ENCODE data around the gene KCTD20.
"Not testable (repeated sequence)": the region's sequence is repeated elsewhere in the genome, so short reads cannot be mapped to it uniquely, and the experiment has no call there.

The KCTD20 gene

DNA sequence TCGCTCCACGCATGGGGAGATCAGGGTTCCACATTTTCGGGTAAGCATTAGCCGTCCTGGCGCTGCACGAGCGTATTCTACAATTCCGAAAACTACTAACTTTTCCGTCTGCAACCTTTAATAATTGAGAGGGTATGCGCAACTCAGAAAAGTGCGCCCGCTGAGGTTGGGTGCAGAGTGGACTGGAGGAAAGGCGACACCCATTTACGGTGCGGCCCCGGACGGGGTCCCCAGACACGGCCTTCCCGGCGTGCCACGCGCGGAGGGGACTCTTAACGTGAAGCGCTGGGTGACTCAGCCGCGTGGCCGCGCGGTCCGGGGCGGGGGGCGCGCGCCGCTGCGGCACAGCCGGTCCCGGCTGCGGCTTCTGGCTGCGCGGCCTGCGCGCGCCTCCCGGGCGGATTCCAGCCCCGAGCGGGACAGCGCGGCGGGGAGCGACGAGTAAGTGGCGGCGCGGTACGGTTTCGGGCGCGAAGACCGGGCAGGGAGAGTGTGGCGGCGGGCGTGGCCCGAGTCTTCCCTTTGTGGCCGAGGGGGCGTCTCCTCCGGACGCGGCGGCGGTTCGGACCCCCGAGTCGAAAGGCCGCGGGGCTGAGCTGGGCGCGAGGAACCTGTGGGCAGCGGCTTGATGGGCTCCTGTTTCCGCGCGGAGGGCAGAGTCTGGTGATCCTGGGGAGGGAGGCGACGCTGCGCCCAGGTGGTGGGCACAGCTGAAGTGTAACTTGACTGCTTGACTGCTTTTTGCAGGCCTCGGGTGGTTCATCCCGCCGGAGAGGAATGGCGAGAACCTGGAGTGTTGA lies at the start of gene KCTD20, which contains the start of gene PXT1:
Gene KCTD20 (plus strand): TSS at position 330 of the 800 bp plus-strand sequence. CDS start 27,098 bp downstream, outside the sequence.
Gene PXT1 (minus strand): TSS at position 184 of the 800 bp plus-strand sequence. CDS start 16,772 bp downstream, outside the sequence.
- peak within 1 kb of the TSS; percentile 96 to 98 (median 97) for H3K9ac ChIP-seq (ENCODE audit: low read length in 5 of 5)
- no peaks in the 10 kb centered on the region for H3K36me3 ChIP-seq (ENCODE audit: control insufficient read depth in 5 of 5, insufficient read depth in 5 of 5, low read length in 5 of 5)
- peak within 1 kb of the TSS; percentile 93 to 98 (median 97) for H3K4me3 ChIP-seq (ENCODE audit: low read depth in 1 of 5, low read length in 5 of 5)
- no peaks in the 10 kb centered on the region for H3K9me3 ChIP-seq (ENCODE audit: control insufficient read depth in 5 of 5, low read length in 5 of 5)
- H3K4me1 ChIP-seq (ENCODE audit: control insufficient read depth in 5 of 5, insufficient read depth in 5 of 5, low read length in 5 of 5), result peaks cover 8 to 40% (median 35%) of the 10 kb centered on the region in 5 donors
- H3K27ac ChIP-seq (ENCODE audit: low read depth, low read length), result peak within 1 kb of the TSS; percentile 100
- no peaks in the 10 kb centered on the region for H3K27me3 ChIP-seq (ENCODE audit: control insufficient read depth in 5 of 5, insufficient read depth in 4 of 5, low read length in 5 of 5)

DNA sequence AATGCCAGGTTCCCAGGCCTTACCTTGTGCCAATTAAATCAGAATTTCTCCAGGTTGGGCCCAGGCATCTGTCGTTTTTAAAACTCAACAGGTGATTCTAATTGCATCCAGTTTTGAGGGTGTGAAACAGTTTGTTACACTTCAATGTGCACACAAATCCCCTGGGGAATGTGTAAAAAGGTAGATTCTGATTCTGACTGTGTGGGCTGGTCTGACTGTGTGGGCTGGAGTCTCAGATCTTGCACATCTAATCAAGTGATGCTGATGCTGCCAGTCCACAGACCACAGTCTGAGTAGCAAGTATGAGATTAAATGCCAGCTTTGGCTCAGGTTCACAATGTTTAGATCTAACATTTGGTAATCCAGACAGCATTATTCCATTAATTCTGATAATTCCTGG lies 42.8 kb upstream of the KCTD20 start:
- H3K4me1 ChIP-seq (ENCODE audit: control insufficient read depth in 5 of 5, insufficient read depth in 5 of 5, low read length in 5 of 5), result no peaks in the 10 kb centered on the region
- H3K27me3 ChIP-seq (ENCODE audit: control insufficient read depth in 5 of 5, insufficient read depth in 4 of 5, low read length in 5 of 5), result no peaks in the 10 kb centered on the region
- peaks cover 0 to 3% (median 0%) of the 10 kb centered on the region in 5 donors for H3K9me3 ChIP-seq (ENCODE audit: control insufficient read depth in 5 of 5, low read length in 5 of 5)
- no peaks in the 10 kb centered on the region for H3K36me3 ChIP-seq (ENCODE audit: control insufficient read depth in 5 of 5, insufficient read depth in 5 of 5, low read length in 5 of 5)
- H3K27ac ChIP-seq (ENCODE audit: low read depth, low read length), result no peak overlapping the region
- no peak overlapping the region for H3K4me3 ChIP-seq (ENCODE audit: low read depth in 1 of 5, low read length in 5 of 5)
- H3K9ac ChIP-seq (ENCODE audit: low read length in 5 of 5), result no peak overlapping the region

DNA sequence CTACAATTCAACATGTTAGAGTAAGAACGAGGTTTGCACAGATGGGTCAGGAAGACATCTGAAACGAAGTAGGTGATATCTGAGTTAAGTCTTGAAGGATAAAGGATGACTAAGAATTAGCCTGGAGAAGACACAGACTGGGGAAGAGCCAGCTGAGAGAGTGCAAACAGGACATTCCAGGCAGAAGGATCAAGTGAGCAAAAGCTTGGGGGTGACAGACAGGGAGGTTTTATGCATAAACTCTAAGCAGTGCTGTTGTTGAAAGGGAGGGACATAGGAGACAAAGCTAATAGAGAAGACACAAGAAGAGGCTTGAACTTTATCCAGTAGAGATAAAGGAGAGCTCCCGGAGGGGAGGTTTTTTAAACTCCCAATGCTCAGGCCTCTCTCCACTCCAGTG lies 40.3 kb upstream of the KCTD20 start:
- Histone ChIP-seq H3K4me1 (ENCODE audit: control insufficient read depth in 5 of 5, insufficient read depth in 5 of 5, low read length in 5 of 5) (no peaks in the 10 kb centered on the region), H3K27ac (ENCODE audit: low read depth, low read length) (no peak overlapping the region), H3K36me3 (ENCODE audit: control insufficient read depth in 5 of 5, insufficient read depth in 5 of 5, low read length in 5 of 5) (no peaks in the 10 kb centered on the region), H3K9ac (ENCODE audit: low read length in 5 of 5) (no peak overlapping the region), H3K4me3 (ENCODE audit: low read depth in 1 of 5, low read length in 5 of 5) (no peak overlapping the region), H3K9me3 (ENCODE audit: control insufficient read depth in 5 of 5, low read length in 5 of 5) (peaks cover 0 to 3% (median 0%) of the 10 kb centered on the region in 5 donors), H3K27me3 (ENCODE audit: control insufficient read depth in 5 of 5, insufficient read depth in 4 of 5, low read length in 5 of 5) (no peaks in the 10 kb centered on the region)

- no peak overlapping the region for H3K4me3 ChIP-seq (ENCODE audit: low read depth in 1 of 5, low read length in 5 of 5)
- no peak overlapping the region for H3K27ac ChIP-seq (ENCODE audit: low read depth, low read length)
- H3K4me1 ChIP-seq (ENCODE audit: control insufficient read depth in 5 of 5, insufficient read depth in 5 of 5, low read length in 5 of 5), result no peaks in the 10 kb centered on the region
Observed at GRCh38 chr6:36404164-36404563, 38.6 kb upstream of the KCTD20 start.

GRCh38 chr6:36409718-36410117 lies 33.1 kb upstream of the KCTD20 start:
- H3K4me3 ChIP-seq (ENCODE audit: low read depth in 1 of 5, low read length in 5 of 5); H3K36me3 ChIP-seq (ENCODE audit: control insufficient read depth in 5 of 5, insufficient read depth in 5 of 5, low read length in 5 of 5); H3K9me3 ChIP-seq (ENCODE audit: control insufficient read depth in 5 of 5, low read length in 5 of 5); H3K27me3 ChIP-seq (ENCODE audit: control insufficient read depth in 5 of 5, insufficient read depth in 4 of 5, low read length in 5 of 5); H3K4me1 ChIP-seq (ENCODE audit: control insufficient read depth in 5 of 5, insufficient read depth in 5 of 5, low read length in 5 of 5); H3K9ac ChIP-seq (ENCODE audit: low read length in 5 of 5); H3K27ac ChIP-seq (ENCODE audit: low read depth, low read length): not testable (repeated sequence)

More at GRCh38 chr6:36404164-36404563, 38.6 kb upstream of the KCTD20 start:
- H3K9ac ChIP-seq (ENCODE audit: low read length in 5 of 5), result no peak overlapping the region
- no peaks in the 10 kb centered on the region for H3K36me3 ChIP-seq (ENCODE audit: control insufficient read depth in 5 of 5, insufficient read depth in 5 of 5, low read length in 5 of 5)
- no peaks in the 10 kb centered on the region for H3K27me3 ChIP-seq (ENCODE audit: control insufficient read depth in 5 of 5, insufficient read depth in 4 of 5, low read length in 5 of 5)
- H3K9me3 ChIP-seq (ENCODE audit: control insufficient read depth in 5 of 5, low read length in 5 of 5), result no peaks in the 10 kb centered on the region

- Histone ChIP-seq H3K9ac (ENCODE audit: low read length in 5 of 5) (no peak overlapping the region), H3K9me3 (ENCODE audit: control insufficient read depth in 5 of 5, low read length in 5 of 5) (peaks cover 0 to 3% (median 0%) of the 10 kb centered on the region in 5 donors), H3K4me3 (ENCODE audit: low read depth in 1 of 5, low read length in 5 of 5) (no peak overlapping the region), H3K27me3 (ENCODE audit: control insufficient read depth in 5 of 5, insufficient read depth in 4 of 5, low read length in 5 of 5) (no peaks in the 10 kb centered on the region), H3K4me1 (ENCODE audit: control insufficient read depth in 5 of 5, insufficient read depth in 5 of 5, low read length in 5 of 5) (no peaks in the 10 kb centered on the region), H3K27ac (ENCODE audit: low read depth, low read length) (no peak overlapping the region), H3K36me3 (ENCODE audit: control insufficient read depth in 5 of 5, insufficient read depth in 5 of 5, low read length in 5 of 5) (no peaks in the 10 kb centered on the region)
Observed at GRCh38 chr6:36413489-36414480, 29.0 kb upstream of the KCTD20 start.

DNA sequence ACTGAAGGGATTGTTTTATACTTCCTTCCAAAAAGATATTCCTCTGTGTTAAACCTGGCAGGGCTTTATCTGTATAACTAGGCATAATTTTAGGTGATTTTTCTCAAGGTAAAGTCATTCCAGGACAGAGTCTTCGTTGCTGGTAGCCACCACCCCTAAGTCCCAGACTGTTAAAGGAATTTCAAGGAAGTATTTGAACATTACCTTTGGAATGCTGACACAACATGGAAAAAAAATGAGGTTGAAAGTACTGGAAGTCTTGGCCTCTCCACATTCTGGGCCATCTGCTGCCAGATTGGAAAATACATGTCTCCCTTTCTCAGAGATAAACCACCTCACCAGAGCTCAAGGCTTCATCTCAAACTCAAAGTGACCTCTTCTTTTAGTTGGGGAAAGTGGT lies 28.3 kb upstream of the KCTD20 start:
- Histone ChIP-seq H3K4me1 (ENCODE audit: control insufficient read depth in 5 of 5, insufficient read depth in 5 of 5, low read length in 5 of 5) (no peaks in the 10 kb centered on the region), H3K4me3 (ENCODE audit: low read depth in 1 of 5, low read length in 5 of 5) (no peak overlapping the region), H3K27ac (ENCODE audit: low read depth, low read length) (no peak overlapping the region), H3K36me3 (ENCODE audit: control insufficient read depth in 5 of 5, insufficient read depth in 5 of 5, low read length in 5 of 5) (no peaks in the 10 kb centered on the region), H3K27me3 (ENCODE audit: control insufficient read depth in 5 of 5, insufficient read depth in 4 of 5, low read length in 5 of 5) (no peaks in the 10 kb centered on the region), H3K9me3 (ENCODE audit: control insufficient read depth in 5 of 5, low read length in 5 of 5) (peaks cover 0 to 3% (median 0%) of the 10 kb centered on the region in 5 donors), H3K9ac (ENCODE audit: low read length in 5 of 5) (no peak overlapping the region)

DNA sequence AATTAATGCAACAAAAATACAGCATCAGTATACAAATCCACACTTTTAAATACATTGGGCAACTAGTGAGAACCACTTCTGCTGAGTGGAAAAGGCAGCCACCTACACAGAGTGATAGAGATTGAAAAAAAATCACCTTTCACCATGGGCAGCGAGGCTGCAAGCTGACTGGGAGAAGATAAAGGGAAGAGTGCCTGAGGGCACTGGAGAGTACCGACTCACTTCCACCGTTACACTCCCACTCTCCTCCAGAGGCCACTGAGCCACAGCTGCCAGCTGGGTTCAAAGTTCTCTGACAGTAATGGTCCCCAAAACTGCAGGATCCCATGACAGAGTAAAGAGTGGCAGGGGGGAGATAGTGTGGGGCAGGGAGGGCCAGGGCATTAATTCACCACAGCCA lies 24.2 kb upstream of the KCTD20 start:
- H3K36me3 ChIP-seq (ENCODE audit: control insufficient read depth in 5 of 5, insufficient read depth in 5 of 5, low read length in 5 of 5), result no peaks in the 10 kb centered on the region
- no peak overlapping the region for H3K27ac ChIP-seq (ENCODE audit: low read depth, low read length)
- no peaks in the 10 kb centered on the region for H3K27me3 ChIP-seq (ENCODE audit: control insufficient read depth in 5 of 5, insufficient read depth in 4 of 5, low read length in 5 of 5)
- H3K9ac ChIP-seq (ENCODE audit: low read length in 5 of 5), result no peak overlapping the region
- H3K4me3 ChIP-seq (ENCODE audit: low read depth in 1 of 5, low read length in 5 of 5), result no peak overlapping the region
- no peaks in the 10 kb centered on the region for H3K9me3 ChIP-seq (ENCODE audit: control insufficient read depth in 5 of 5, low read length in 5 of 5)
- H3K4me1 ChIP-seq (ENCODE audit: control insufficient read depth in 5 of 5, insufficient read depth in 5 of 5, low read length in 5 of 5), result peaks cover 6 to 10% (median 7%) of the 10 kb centered on the region in 5 donors

GRCh38 chr6:36419310-36419709 lies 23.5 kb upstream of the KCTD20 start:
- H3K4me1 ChIP-seq (ENCODE audit: control insufficient read depth in 5 of 5, insufficient read depth in 5 of 5, low read length in 5 of 5), result peaks cover 6 to 14% (median 12%) of the 10 kb centered on the region in 5 donors
- no peaks in the 10 kb centered on the region for H3K27me3 ChIP-seq (ENCODE audit: control insufficient read depth in 5 of 5, insufficient read depth in 4 of 5, low read length in 5 of 5)
- H3K9ac ChIP-seq (ENCODE audit: low read length in 5 of 5), result no peak overlapping the region
- H3K4me3 ChIP-seq (ENCODE audit: low read depth in 1 of 5, low read length in 5 of 5), result no peak overlapping the region
- no peaks in the 10 kb centered on the region for H3K9me3 ChIP-seq (ENCODE audit: control insufficient read depth in 5 of 5, low read length in 5 of 5)
- H3K36me3 ChIP-seq (ENCODE audit: control insufficient read depth in 5 of 5, insufficient read depth in 5 of 5, low read length in 5 of 5), result no peaks in the 10 kb centered on the region
- H3K27ac ChIP-seq (ENCODE audit: low read depth, low read length), result no peak overlapping the region

Measured in subcutaneous abdominal adipose tissue (tissue), 5 donors.